Measurements from ENCODE around the gene SLC35E3.

DNA sequence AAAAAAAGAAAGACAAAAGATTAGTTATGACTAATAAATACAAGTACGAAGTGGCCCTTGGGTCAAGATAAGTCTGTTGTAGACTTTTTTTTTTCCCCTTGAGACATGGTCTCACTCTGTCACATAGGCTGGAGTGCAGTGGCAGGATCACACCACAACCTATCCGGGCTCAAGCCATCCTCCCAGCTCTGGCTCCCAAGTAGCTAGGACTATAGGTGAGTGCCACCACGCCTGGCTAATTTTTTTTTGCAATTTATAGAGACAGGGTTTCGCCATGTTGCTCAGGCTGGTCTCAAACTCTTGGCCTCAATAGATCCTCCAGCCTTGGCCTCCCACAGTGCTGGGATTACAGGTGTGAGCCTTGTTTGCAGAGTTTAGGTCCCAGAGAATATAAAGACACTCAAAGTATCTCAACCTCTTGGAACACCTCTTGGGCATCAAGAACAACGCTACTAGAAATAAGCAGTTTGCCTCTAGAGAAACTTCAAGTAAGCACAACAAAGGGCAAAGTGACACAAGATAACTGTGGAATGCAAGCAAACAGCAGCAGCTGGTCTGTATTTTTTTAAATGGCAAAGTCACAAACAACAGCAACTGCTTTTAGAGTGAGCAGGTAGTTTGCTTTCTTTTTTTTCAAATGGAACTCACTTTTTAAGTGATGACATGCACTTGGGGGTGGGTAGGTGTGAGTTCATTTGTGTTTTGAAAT lies 58.1 kb downstream of the SLC35E3 start:
- TF ChIP-seq MXI1 (IDR thresholded peaks at IDR 0.05; ENCODE audit: low read depth, low read length) = no peak
- TF ChIP-seq, protein P1, sequence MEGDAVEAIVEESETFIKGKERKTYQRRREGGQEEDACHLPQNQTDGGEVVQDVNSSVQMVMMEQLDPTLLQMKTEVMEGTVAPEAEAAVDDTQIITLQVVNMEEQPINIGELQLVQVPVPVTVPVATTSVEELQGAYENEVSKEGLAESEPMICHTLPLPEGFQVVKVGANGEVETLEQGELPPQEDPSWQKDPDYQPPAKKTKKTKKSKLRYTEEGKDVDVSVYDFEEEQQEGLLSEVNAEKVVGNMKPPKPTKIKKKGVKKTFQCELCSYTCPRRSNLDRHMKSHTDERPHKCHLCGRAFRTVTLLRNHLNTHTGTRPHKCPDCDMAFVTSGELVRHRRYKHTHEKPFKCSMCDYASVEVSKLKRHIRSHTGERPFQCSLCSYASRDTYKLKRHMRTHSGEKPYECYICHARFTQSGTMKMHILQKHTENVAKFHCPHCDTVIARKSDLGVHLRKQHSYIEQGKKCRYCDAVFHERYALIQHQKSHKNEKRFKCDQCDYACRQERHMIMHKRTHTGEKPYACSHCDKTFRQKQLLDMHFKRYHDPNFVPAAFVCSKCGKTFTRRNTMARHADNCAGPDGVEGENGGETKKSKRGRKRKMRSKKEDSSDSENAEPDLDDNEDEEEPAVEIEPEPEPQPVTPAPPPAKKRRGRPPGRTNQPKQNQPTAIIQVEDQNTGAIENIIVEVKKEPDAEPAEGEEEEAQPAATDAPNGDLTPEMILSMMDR (IDR thresholded peaks at IDR 0.05) = no peak
- TF ChIP-seq, protein P2, sequence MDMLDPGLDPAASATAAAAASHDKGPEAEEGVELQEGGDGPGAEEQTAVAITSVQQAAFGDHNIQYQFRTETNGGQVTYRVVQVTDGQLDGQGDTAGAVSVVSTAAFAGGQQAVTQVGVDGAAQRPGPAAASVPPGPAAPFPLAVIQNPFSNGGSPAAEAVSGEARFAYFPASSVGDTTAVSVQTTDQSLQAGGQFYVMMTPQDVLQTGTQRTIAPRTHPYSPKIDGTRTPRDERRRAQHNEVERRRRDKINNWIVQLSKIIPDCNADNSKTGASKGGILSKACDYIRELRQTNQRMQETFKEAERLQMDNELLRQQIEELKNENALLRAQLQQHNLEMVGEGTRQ (IDR thresholded peaks at IDR 0.05; ENCODE audit: borderline replicate concordance, low read depth, low read length) = no peak
